GM12878 (cell line): Measurements from ENCODE around the gene MRPL49. TPM values are rescaled to one million over a fixed set of nuclear protein-coding genes. Genes with fewer than 3 reads are reported as not detected.
A peak's percentile ranks its signal among the peaks of the same experiment; 100 is the strongest.

Source experiments
- DPF2 ChIP-seq: fragments of 450-650 bp; IDR thresholded peaks from 2 replicates; pipeline ENCODE4 v1.6.1; 2017; ENCODE audit warnings: mild to moderate bottlenecking
- EP300 ChIP-seq, 2 experiments: fragments of 150-350 bp in 1 of 2; IDR thresholded peaks; 2 replicates each; pipeline ENCODE4 v1.6.1; 2011 to 2012; ENCODE audit warnings: low read depth in 2 of 2, low read length in 2 of 2, borderline replicate concordance in 1 of 2, improper control_type of control experiment in 1 of 2, inconsistent platforms in 1 of 2; ENCODE audit not compliant: control insufficient read depth in 1 of 2
- IKZF2 ChIP-seq, 2 experiments: fragments of 450-650 bp; IDR thresholded peaks; 2 replicates each; pipeline ENCODE4 v1.6.1; 2017; ENCODE audit warnings: mild to moderate bottlenecking in 2 of 2, moderate library complexity in 2 of 2
- JUNB ChIP-seq: IDR thresholded peaks from 2 replicates; pipeline ENCODE4 v1.6.1; 2016; ENCODE audit warnings: antibody characterized with exemption, mild to moderate bottlenecking
- MLLT1 ChIP-seq: fragments of 450-650 bp; IDR thresholded peaks from 2 replicates; pipeline ENCODE4 v1.6.1; 2016; ENCODE audit warnings: mild to moderate bottlenecking
- MYB ChIP-seq: fragments of 150-350 bp; IDR thresholded peaks from 2 replicates; pipeline ENCODE4 v1.6.1; 2014; ENCODE audit warnings: mild to moderate bottlenecking, low read depth, low read length, borderline replicate concordance
- NFYA ChIP-seq: IDR thresholded peaks from 2 replicates; pipeline ENCODE4 v1.6.1; 2011; ENCODE audit warnings: low read depth, mild to moderate bottlenecking, low read length, improper control_type of control experiment, borderline replicate concordance
- NRF1 ChIP-seq: conservative IDR thresholded peaks from 2 replicates; pipeline ENCODE4 v1.6.1; 2011; ENCODE audit warnings: mild to moderate bottlenecking, low read depth, low read length, improper control_type of control experiment
- POLR2AphosphoS5 ChIP-seq: IDR thresholded peaks from 2 replicates; pipeline ENCODE4 v1.6.1; 2011; ENCODE audit warnings: mild to moderate bottlenecking, low read length, inconsistent platforms
- PRDM15 ChIP-seq: fragments of 450-650 bp; formaldehyde crosslinking; IDR thresholded peaks from 2 replicates; pipeline ENCODE4 v1.4.0; 2020; ENCODE audit warnings: mild to moderate bottlenecking, moderate library complexity
- RCOR1 ChIP-seq: conservative IDR thresholded peaks from 2 replicates; pipeline ENCODE4 v1.6.1; 2012; ENCODE audit warnings: low read depth, low read length, improper control_type of control experiment
- RELA ChIP-seq: fragments of 450-650 bp; IDR thresholded peaks from 2 replicates; pipeline ENCODE4 v1.8.0; 2014; ENCODE audit warnings: borderline replicate concordance; ENCODE audit not compliant: partially characterized antibody
- REST ChIP-seq: IDR thresholded peaks from 2 replicates; pipeline ENCODE4 v1.6.1; 2012; ENCODE audit warnings: mild to moderate bottlenecking, low read depth, low read length
- SREBF2 ChIP-seq: IDR thresholded peaks from 2 replicates; pipeline ENCODE4 v1.6.1; 2012; ENCODE audit warnings: mild to moderate bottlenecking, low read length
- YBX1 ChIP-seq: fragments of 450-650 bp; IDR thresholded peaks from 2 replicates; pipeline ENCODE4 v1.6.1; 2016; ENCODE audit warnings: antibody characterized with exemption
- ZNF687 ChIP-seq: fragments of 450-650 bp; IDR thresholded peaks from 2 replicates; pipeline ENCODE4 v1.6.1; 2017; ENCODE audit warnings: mild to moderate bottlenecking, moderate library complexity
- polyA plus RNA-seq, 11 experiments: library from polyadenylated mRNA; depleted of rRNA in 4 of 11; unstranded in 6 of 11; stranded (reverse) in 5 of 11; fragments of >200 nt; fragmentation: Nextera tagmentation in 4 of 11; fragmentation: Illumina TruSeq in 1 of 11; extraction: Ambion mirVana in 4 of 11; extraction: Trizol in 1 of 11; gene quantifications; 1 replicate in 1 of 11; 2 replicates in 10 of 11; pipeline versions ENCODE4 v1.2.1 to v1.2.3, GENCODE V29; 2011 to 2016; ENCODE audit warnings: inconsistent platforms in 2 of 11, missing spikeins in 2 of 11, low read depth in 1 of 11
- total RNA-seq, 4 experiments: library from RNA; depleted of rRNA in 3 of 4; stranded (reverse); fragments of >200 nt in 3 of 4; fragmentation: Illumina TruSeq in 1 of 4; extraction: Trizol in 1 of 4; gene quantifications; 2 replicates each; pipeline versions ENCODE4 v1.2.1 to v1.2.3, GENCODE V29; 2013 to 2021

MRPL49 gene
- total and polyA plus RNA-seq, 10 of the 15 experiments (the other 5 are each of a cell fraction or from before 2014, with no cell fraction given) = 42.0 to 116 (median 71.7) TPM

- TF ChIP-seq ZNF687 (peak; percentile 77), EP300 (IDR thresholded peaks at IDR 0.05; ENCODE audit: borderline replicate concordance in 1 of 2, control insufficient read depth in 1 of 2, low read depth in 2 of 2, low read length in 2 of 2) (0 out of 4 replicates have a peak, but pooled peaks of 1 of the 2 experiments have one; percentile 19), POLR2AphosphoS5 (peak; percentile 98), RCOR1 (peak; percentile 92; the same call in 1 of the 2 replicates), MLLT1 (peak; percentile 90), MYB (peak; percentile 80; the same call in 1 of the 2 replicates), IKZF2 (IDR thresholded peaks at IDR 0.05) (peak; percentile 85 to 92), PRDM15 (CRISPR knock-in tag) (no peak), NFYA (no peak), RELA (peak; percentile 94), REST (no peak), YBX1 (no peak), SREBF2 (peak; percentile 53; the same call in 1 of the 2 replicates), JUNB (no peak; the same call in 1 of the 2 replicates), DPF2 (peak; percentile 78), NRF1 (no peak)
Observed at GRCh38 chr11:65095974-65096806, 25.9 kb upstream of the MRPL49 start, which contains the start of gene VPS51 (continued).
